NCI-H2196 treated with DMSO at 0.1 percent for 48 hours (cell line): ENCODE results near the gene IWS1.
"Not testable (repeated sequence)": the region's sequence is repeated elsewhere in the genome, so short reads cannot be mapped to it uniquely, and the experiment has no call there.

Experiments
- DNase-seq: peaks from one replicate; lab custom pipeline; 2025; ENCODE audit not compliant: unreplicated experiment; lab: John Stamatoyannopoulos, UW

IWS1 gene

GRCh38 chr2:127561371-127561770 is 35.1 kb upstream of the IWS1 start:
- no peak for DNase-seq

DNA sequence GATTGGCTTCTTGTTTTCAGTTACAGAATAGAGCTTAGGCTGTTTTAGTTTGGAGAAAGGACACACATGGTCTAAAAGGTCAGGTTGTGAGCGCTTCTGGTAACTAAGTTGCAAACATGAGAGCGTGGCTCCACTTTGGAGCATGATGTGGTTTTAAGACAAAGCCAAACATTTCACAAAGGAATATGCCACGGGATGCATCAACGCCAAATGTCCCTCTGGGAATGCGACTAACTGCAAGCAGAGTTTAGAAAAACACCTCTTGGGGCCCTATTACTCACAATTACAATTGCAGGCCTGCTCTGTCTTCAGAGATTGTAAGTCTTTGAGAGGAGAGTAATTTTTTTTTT is 34.6 kb upstream of the IWS1 start:
- no peak for DNase-seq

GRCh38 chr2:127560201-127560930 is 34.1 kb upstream of the IWS1 start:
- DNase-seq = no peak

DNA sequence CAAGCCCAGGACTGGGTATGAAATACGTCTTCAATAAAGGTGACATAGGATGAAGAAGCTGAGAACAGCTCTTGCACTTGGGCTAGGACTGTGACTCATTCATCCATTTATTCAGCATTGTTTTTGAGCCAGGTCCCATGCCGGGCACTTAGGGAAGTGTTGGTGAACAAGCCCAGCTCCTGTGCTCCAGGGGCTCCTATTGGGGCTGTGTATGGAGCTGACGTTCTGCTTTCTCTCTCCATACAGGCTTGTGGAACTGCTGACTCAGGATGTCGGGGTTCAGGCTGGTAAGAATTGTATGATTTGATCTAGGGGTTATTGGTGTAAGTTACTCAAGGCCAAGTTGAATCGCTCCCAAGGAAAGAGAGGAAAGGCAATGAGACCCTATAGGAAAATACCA is 33.2 kb upstream of the IWS1 start:
- no peak for DNase-seq

DNA sequence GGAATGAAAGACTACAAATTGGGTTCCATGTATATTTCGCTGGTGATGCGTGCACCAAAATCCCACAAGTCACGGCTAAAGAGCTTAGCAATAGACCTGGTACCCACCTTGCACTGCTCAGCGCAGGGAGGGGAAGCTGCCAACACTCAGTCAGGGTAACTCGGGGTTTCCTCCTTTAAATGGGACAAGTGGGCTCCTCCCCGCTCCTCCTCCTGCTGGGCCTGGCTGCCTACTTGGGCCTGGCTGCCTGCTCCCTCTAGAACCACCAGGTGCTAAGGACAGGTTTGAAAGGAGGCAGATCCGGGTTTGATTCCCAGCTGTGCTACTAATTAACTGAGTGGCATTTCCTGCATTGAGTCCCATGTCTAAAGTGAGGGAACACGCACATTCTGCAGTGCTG is 32.6 kb upstream of the IWS1 start:
- DNase-seq = no peak

DNA sequence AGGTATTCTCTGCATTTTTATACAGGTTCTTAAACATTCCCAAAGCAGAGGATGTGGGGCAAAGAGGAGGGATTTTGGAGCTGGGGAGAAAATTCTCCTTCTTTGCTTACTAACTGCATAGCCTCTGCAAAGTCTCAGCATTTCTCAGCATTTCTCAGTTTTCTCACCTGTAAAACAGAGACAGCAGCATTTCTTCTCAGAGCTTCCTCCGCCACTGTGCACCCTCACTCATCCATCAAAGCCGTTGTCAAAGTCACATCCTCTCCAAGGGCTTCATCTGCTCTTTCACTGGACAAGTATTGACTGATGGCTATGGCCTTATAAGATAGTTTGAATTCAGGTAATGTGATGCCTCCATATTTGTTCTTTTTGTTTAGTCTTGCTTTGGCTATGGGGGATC is 26.6 kb upstream of the IWS1 start:
- DNase-seq = no peak

DNA sequence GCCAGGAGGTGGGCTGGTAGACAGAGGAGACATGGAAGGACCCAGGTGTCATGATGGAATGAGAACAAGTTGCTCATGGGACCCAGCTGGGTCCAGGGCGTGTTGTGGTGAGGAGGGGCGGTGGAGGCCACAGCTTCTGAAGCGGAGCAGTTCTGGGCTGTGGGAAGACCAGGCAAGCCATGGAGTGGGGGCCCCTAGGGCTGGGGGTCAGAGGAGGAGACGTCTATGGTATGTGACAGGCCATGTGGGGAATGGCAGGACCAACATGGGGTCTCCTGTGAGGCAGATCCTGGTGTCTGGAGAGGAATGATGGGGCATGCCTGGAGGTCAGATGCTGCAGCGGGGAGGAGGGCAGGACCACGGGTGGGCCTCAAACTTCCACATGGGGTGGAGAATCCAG is 26.0 kb upstream of the IWS1 start:
- DNase-seq = no peak

GRCh38 chr2:127551221-127551930 is 25.1 kb upstream of the IWS1 start:
- DNase-seq = no peak

DNA sequence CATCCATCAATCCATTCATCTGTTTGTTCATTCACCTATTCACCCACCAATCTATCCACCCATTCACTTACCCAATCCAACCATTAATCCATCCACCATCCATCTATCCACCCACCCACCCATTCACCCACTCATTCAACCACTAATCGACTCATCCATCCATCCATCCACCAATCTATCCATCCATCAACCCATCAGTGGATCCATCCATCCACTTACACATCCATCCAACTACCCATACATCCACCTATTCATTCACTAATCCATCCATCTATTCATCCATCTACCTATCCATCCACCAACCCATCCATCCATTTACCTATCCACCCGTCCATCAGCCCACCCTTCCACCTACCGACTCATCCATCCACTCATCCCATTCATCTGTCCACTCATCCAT is 20.5 kb upstream of the IWS1 start:
- no peak for DNase-seq

DNA sequence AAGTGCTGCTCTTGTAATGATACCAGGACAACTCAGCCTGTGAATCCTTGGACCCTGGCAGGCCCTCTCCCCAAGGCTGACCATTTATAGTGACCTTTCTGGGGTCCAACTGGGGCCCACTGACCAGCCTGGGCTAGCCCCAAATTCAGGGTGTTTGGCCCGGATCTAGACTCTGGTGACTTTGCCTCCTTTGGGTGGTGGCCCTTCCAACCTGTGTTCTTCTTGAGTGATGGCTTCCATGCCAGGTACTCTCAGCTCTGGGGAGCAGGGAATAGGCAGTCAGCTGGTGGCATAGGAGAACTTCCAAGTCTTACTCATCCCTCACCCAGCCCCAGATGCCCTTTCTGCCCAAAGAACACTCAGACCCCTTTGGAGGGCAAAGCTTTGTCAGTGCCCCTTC is 19.5 kb upstream of the IWS1 start:
- no peak for DNase-seq

DNA sequence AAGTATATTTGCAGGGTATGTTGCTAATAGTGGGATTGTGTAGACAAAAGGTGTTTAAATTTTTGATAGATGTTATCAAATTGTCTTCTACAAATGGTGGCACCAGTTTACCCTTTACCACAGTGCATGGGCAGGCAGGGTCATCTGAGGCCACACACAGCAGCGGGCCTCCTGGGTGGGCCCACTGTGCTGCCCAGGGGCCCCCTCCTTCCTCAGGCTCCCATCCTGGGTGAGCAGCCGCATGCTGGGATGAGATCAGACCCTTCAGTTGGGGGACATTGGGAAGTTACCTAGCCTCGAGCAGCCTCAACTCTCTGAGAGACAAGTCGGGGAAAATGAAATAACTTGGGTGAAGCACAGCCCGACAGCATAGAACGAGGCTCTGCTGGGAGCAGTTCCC is 18.9 kb upstream of the IWS1 start:
- DNase-seq = no peak

GRCh38 chr2:127543013-127543501 is 16.8 kb upstream of the IWS1 start:
- not testable (repeated sequence) for DNase-seq

- DNase-seq = no peak
Measured at GRCh38 chr2:127542231-127542630, 15.9 kb upstream of the IWS1 start.

DNA sequence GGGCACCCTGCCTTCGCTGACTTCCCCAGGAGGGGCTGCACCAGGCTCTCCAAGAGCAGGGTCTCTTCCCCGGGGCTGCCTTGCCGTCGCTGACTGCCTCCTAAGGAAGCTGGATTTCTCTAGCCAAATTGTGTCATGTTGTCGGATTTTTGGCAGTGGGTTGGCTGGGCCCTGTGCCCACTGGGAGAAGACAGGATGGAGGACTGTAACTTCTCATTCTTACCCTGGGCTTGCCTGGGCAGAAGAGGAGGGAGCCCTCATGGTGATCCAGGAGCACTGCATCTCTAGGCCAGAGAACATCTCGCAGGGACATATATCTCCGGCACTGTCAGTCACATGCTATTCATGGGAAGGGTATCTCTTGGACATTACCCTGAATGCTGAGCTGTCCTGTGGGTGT is 15.5 kb upstream of the IWS1 start:
- no peak for DNase-seq

DNA sequence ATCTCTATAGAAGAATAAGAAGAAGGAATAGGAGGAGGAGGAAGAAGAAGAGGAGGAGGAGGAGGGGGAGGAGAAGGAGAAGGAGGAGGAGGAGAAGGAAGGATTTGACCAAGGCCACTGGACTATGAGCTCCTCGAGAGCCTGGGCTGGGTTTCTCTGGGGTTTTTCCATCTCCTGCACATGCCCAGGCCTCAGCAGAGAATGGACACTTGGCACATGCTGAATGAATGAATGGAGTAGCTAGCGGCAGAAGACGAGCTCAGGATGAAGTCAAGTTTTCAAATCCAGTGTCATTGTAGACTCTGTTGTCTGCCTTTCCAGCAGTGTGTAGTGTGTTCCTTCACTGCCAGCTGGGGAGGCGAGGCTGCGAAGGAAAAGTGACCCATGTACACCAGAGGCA is 11.4 kb upstream of the IWS1 start:
- DNase-seq = no peak

GRCh38 chr2:127536707-127537541 is 10.6 kb upstream of the IWS1 start:
- DNase-seq = no peak

- no peak for DNase-seq
Measured at GRCh38 chr2:127535918-127536317, 9.6 kb upstream of the IWS1 start.

GRCh38 chr2:127535422-127535901 is 9.2 kb upstream of the IWS1 start, which contains the start of gene MYO7B:
TSS of gene MYO7B (plus strand) at chr2:127535683. CDS start at chr2:127559723, 24,040 bp downstream.
- no peak for DNase-seq

GRCh38 chr2:127532296-127532695 is 6.0 kb upstream of the IWS1 start:
- no peak for DNase-seq

DNA sequence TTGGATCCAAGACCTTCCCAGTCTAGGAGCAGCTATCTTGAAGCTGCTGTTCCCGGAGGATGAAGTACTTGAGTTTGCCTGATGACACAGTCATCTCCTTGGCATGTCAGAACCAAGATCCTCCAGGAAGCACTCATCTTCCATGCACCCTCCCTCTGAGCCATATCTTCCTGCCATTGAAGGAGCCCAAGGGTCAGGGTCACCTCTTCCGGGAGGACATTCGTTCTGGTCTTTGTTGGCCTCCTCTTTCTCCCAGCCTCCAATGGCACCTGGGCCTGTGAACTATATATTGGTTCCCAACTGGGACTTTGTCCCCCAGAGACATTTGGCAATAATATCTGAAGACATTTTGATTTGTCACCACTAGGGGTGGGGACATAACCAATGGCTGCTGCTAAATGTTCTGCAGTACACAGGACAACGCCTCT is 4.9 kb upstream of the IWS1 start:
- no peak for DNase-seq
